HCT116 (cell line): ENCODE measurements around the gene LYST. TPM values are rescaled to one million over a fixed set of nuclear protein-coding genes. Genes with fewer than 3 reads are reported as not detected.
"Not testable (repeated sequence)": the region's sequence is repeated elsewhere in the genome, so short reads cannot be mapped to it uniquely, and the experiment has no call there.

Experiments
- ATAC-seq: fragments of 200-7000 bp; cut with Tn5 transposase; 2 replicates; pipeline ENCODE4 v1.9.1; 2020; ENCODE audit warnings: mild to moderate bottlenecking, moderate library complexity
- BruUV-seq: library from RNA; stranded (reverse); fragments of 400-500 nt; replicated peaks from 2 replicates; lab custom pipeline; 2021; lab: Mats Ljungman, UMichigan
- CTCF ChIA-PET: fragments of 300-600 bp; sonication (Branson Sonifier 250); formaldehyde crosslinking; loops from one replicate; lab custom pipeline; 2021; ENCODE audit warnings: antibody characterized with exemption; lab: Charles Lee
- POLR2A ChIA-PET: fragments of 300-600, 350-600 bp; sonication (Branson Sonifier 250); formaldehyde crosslinking; loops from one replicate; lab custom pipeline; 2021; ENCODE audit warnings: antibody characterized with exemption; lab: Charles Lee
- RAD21 ChIA-PET, 2 experiments: fragments of 300-600 bp; sonication (Branson Sonifier 250); formaldehyde crosslinking; loops; one replicate each; lab custom pipeline; 2023; ENCODE audit warnings: low total read pairs in 2 of 2; ENCODE audit not compliant: uncharacterized antibody in 2 of 2, unreplicated experiment in 2 of 2, low non-redundant PET in 1 of 2; lab: Charles Lee
- DNase-seq: peaks from one replicate; pipeline ENCODE4 v3.0.0-alpha.2; 2010; ENCODE audit warnings: low read depth, low spot score
- H2AFZ ChIP-seq: fragments of 200-600 bp; shearing (Covaris generic), sonication (generic); 2 replicates; pipeline ENCODE4 v1.6.1; 2017; ENCODE audit warnings: low read depth, mixed run types, mixed read lengths, antibody characterized with exemption, low read length; ENCODE audit not compliant: poor library complexity, severe bottlenecking
- H3K27ac ChIP-seq: 2 replicates; pipeline ENCODE4 v1.5.1; 2012; ENCODE audit warnings: low read depth, low read length
- H3K27me3 ChIP-seq: fragments of 200-600 bp; sonication (generic); 2 replicates; pipeline ENCODE4 v1.6.1; 2016; ENCODE audit warnings: mixed run types, low read length, mixed read lengths; ENCODE audit not compliant: insufficient read depth
- H3K36me3 ChIP-seq, 2 experiments: fragments of 200-500 bp in 1 of 2; fragments of 200-600 bp in 1 of 2; sonication (Bioruptor generic) in 1 of 2; sonication (generic) in 1 of 2; 2 replicates each; pipeline versions ENCODE4 v1.5.1 to v1.6.1; 2014 to 2016; ENCODE audit warnings: low read length in 2 of 2, inconsistent platforms in 1 of 2, mixed read lengths in 1 of 2, mixed run types in 1 of 2; ENCODE audit not compliant: insufficient read depth in 2 of 2, control insufficient read depth in 1 of 2
- H3K4me1 ChIP-seq, 2 experiments: fragments of 200-600 bp in 1 of 2; sonication (generic) in 1 of 2; 2 replicates each; pipeline versions ENCODE4 v1.5.1 to v1.6.1; 2012 to 2017; ENCODE audit warnings: low read length in 2 of 2, inconsistent platforms in 1 of 2, mild to moderate bottlenecking in 1 of 2, mixed read lengths in 1 of 2, mixed run types in 1 of 2, moderate library complexity in 1 of 2; ENCODE audit not compliant: insufficient read depth in 2 of 2, control insufficient read depth in 1 of 2
- H3K4me2 ChIP-seq: fragments of 200-600 bp; sonication (generic); 2 replicates; pipeline ENCODE4 v1.6.1; 2017; ENCODE audit warnings: mixed run types, low read length, mixed read lengths
- H3K4me3 ChIP-seq, 2 experiments: fragments of 200-600 bp in 1 of 2; sonication (generic) in 1 of 2; replicated peaks in 1 of 2; 2 replicates each; pipeline ENCODE4 v1.5.1; 2011 to 2016; ENCODE audit warnings: low read length in 2 of 2, control low read depth in 1 of 2, low read depth in 1 of 2, mild to moderate bottlenecking in 1 of 2, mixed read lengths in 1 of 2, mixed run types in 1 of 2
- H3K79me2 ChIP-seq: fragments of 200-600 bp; sonication (generic); 2 replicates; pipeline ENCODE4 v1.6.1; 2017; ENCODE audit warnings: mild to moderate bottlenecking, mixed run types, low read length, moderate library complexity, mixed read lengths; ENCODE audit not compliant: insufficient read depth
- H3K9ac ChIP-seq: fragments of 200-600 bp; sonication (generic); 2 replicates; pipeline ENCODE4 v1.6.1; 2016; ENCODE audit warnings: low read length, mixed read lengths
- H3K9me2 ChIP-seq: fragments of 200-600 bp; sonication (generic), shearing (Covaris generic); 2 replicates; pipeline ENCODE4 v1.6.1; 2017; ENCODE audit warnings: mixed run types, mild to moderate bottlenecking, moderate library complexity; ENCODE audit not compliant: insufficient read depth
- H3K9me3 ChIP-seq, 2 experiments: fragments of 200-500 bp in 1 of 2; fragments of 200-600 bp in 1 of 2; sonication (Bioruptor generic) in 1 of 2; sonication (generic) in 1 of 2; 2 replicates each; pipeline ENCODE4 v1.6.1; 2014 to 2017; ENCODE audit warnings: low read length in 2 of 2, mixed read lengths in 2 of 2, inconsistent platforms in 1 of 2, low read depth in 1 of 2, mild to moderate bottlenecking in 1 of 2, mixed run types in 1 of 2, moderate library complexity in 1 of 2; ENCODE audit not compliant: control insufficient read depth in 1 of 2, insufficient read depth in 1 of 2
- H4K20me1 ChIP-seq: fragments of 200-600 bp; sonication (generic), shearing (Covaris generic); 2 replicates; pipeline ENCODE4 v1.6.1; 2017; ENCODE audit warnings: mixed run types, mild to moderate bottlenecking, moderate library complexity; ENCODE audit not compliant: insufficient read depth
- CEBPB ChIP-seq: IDR thresholded peaks from 2 replicates; pipeline ENCODE4 v1.6.1; 2012; ENCODE audit warnings: low read depth
- EGR1 ChIP-seq: IDR thresholded peaks from 2 replicates; pipeline ENCODE4 v1.6.1; 2012; ENCODE audit warnings: low read depth
- FOSL1 ChIP-seq: IDR thresholded peaks from 2 replicates; pipeline ENCODE4 v1.6.1; 2012; ENCODE audit warnings: low read depth
- POLR2A ChIP-seq: IDR thresholded peaks from 2 replicates; pipeline ENCODE4 v1.7.0; 2011; ENCODE audit warnings: borderline replicate concordance; ENCODE audit not compliant: insufficient read depth, insufficient read length; ENCODE audit errors: extremely low read depth
- POLR2AphosphoS5 ChIP-seq: IDR thresholded peaks from 2 replicates; pipeline ENCODE4 v1.6.1; 2011; ENCODE audit warnings: mild to moderate bottlenecking, low read depth, low read length, moderate library complexity
- SIN3A ChIP-seq: IDR thresholded peaks from 2 replicates; pipeline ENCODE4 v1.6.1; 2012; ENCODE audit warnings: low read depth
- SRF ChIP-seq: IDR thresholded peaks from 2 replicates; pipeline ENCODE4 v1.6.1; 2012; ENCODE audit warnings: low read depth
- TCF7L2 ChIP-seq: IDR thresholded peaks from 2 replicates; pipeline ENCODE4 v1.7.0; 2011; ENCODE audit warnings: borderline replicate concordance, inconsistent platforms; ENCODE audit not compliant: insufficient read depth, insufficient read length; ENCODE audit errors: extremely low read depth
- YY1 ChIP-seq: IDR thresholded peaks from 2 replicates; pipeline ENCODE4 v1.6.1; 2011; ENCODE audit warnings: low read length, low read depth, moderate library complexity, mild to moderate bottlenecking; ENCODE audit not compliant: insufficient replicate concordance; ENCODE audit errors: extremely low read depth
- ZFX ChIP-seq: fragments of 450-650 bp; IDR thresholded peaks from 2 replicates; pipeline ENCODE4 v1.6.1; 2017
- intact Hi-C: fragments of 100-400 bp; cut with micrococcal nuclease; formaldehyde crosslinking; loops from 2 replicates; pipeline ENCODE4 v1.10.0; 2022
- total RNA-seq: library from RNA; stranded (reverse); gene quantifications from one replicate; pipeline ENCODE4 v1.2.1, GENCODE V29; 2021; ENCODE audit not compliant: unreplicated experiment
- TF ChIP-seq, protein P1 (sequence below): IDR thresholded peaks from 2 replicates; pipeline ENCODE4 v1.6.1; 2012

Gene LYST
- total RNA-seq, 1 experiment from 2014 or later = 6.6 TPM

DNA sequence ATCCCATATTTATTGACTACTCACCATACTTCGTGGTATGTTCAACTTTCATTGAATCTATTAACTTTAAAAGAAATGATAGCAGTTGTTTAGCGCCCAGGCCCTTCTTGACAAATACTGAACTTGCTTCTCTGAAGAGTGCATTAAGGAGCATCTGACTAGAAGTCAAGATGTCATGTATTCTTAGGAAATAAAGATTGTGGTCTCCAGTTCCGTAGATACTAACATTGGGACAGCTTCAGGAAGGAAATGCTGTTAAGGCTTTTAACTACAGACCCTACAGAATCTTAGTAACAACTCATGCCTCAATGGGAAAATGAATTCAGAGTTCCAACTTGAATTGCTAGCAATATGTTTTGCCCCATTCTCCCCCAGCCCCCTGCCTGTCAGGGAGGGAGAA lies 14.8 kb downstream of the LYST start:
- Histone ChIP-seq H3K27me3 (no peaks in the 10 kb centered on the region), H3K9me2 (no peaks in the 10 kb centered on the region), H3K9me3 (no peaks in the 10 kb centered on the region), H3K4me1 (no peaks in the 10 kb centered on the region), H3K9ac (no peak overlapping the region), H3K27ac (no peak overlapping the region), H3K4me3 (no peak overlapping the region), H3K36me3 (no peaks in the 10 kb centered on the region), H2AFZ (no peak overlapping the region), H4K20me1 (no peaks in the 10 kb centered on the region), H3K4me2 (no peak overlapping the region), H3K79me2 (no peaks in the 10 kb centered on the region; the same call in 1 of the 2 replicates)
- BruUV-seq = no TSS peak
- ChIA-PET CTCF (interaction anchor here (1.4 kb wide), 1 partner anchor 120 kb away, joined by 5 read pairs; no protein-coding TSS in a partner anchor), RAD21 (no interaction called here), POLR2A (no interaction called here)
- no peak for ATAC-seq
- intact Hi-C loops = no loop called here
- no peak for DNase-seq
- no peak for TF ChIP-seq POLR2A
- TF ChIP-seq SRF = no peak
- TF ChIP-seq TCF7L2 = no peak
- no peak for TF ChIP-seq POLR2AphosphoS5
- TF ChIP-seq FOSL1 = no peak
- TF ChIP-seq SIN3A = no peak
- no peak for TF ChIP-seq YY1
- TF ChIP-seq EGR1 = no peak
- no peak for TF ChIP-seq ZFX
- TF ChIP-seq CEBPB = no peak
- TF ChIP-seq, protein P1, sequence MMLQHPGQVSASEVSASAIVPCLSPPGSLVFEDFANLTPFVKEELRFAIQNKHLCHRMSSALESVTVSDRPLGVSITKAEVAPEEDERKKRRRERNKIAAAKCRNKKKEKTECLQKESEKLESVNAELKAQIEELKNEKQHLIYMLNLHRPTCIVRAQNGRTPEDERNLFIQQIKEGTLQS = no peak
- TF ChIP-seq, all 23 proteins: peak for 0

DNA sequence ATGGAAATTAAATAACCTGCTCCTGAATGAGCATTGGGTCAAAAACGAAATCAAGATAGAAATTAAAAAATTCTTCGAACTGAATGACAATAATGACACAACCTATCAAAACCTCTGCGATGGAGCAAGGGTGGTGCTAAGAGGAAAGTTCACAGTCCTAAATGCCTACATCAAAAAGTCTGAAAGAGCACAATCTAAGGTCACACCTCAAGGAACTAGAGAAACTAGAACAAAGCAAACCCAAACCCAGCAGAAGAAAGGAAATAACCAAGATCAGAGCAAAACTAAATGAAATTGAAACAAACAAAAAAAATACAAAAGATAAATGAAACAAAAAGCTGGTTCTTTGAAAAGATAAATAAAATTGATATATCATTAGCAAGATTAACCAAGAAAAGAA lies 18.5 kb downstream of the LYST start:
- H3K36me3 ChIP-seq, H3K9me2 ChIP-seq, POLR2A ChIA-PET, CTCF ChIA-PET, intact Hi-C loops, H3K27ac ChIP-seq, H3K27me3 ChIP-seq, H4K20me1 ChIP-seq, ATAC-seq, RAD21 ChIA-PET, H3K4me2 ChIP-seq, H3K4me1 ChIP-seq, H3K79me2 ChIP-seq, H3K4me3 ChIP-seq, DNase-seq, H3K9me3 ChIP-seq, H3K9ac ChIP-seq, H2AFZ ChIP-seq, BruUV-seq: not testable (repeated sequence)
